ENCODE data around the gene CPLANE1.

GRCh38 chr5:37251665-37252064, 2.5 kb upstream of the CPLANE1 start:
- TF ChIP-seq ZNF8 (CRISPR knock-in tag; IDR thresholded peaks at IDR 0.05) (no peak), RARB (CRISPR knock-in tag; IDR thresholded peaks at IDR 0.05) (no peak)

All from SK-N-SH treated with all-trans-retinoic acid at 6 μM for 48 hours (cell line).